ENCODE data around the gene SMC4.

Gene SMC4

DNA sequence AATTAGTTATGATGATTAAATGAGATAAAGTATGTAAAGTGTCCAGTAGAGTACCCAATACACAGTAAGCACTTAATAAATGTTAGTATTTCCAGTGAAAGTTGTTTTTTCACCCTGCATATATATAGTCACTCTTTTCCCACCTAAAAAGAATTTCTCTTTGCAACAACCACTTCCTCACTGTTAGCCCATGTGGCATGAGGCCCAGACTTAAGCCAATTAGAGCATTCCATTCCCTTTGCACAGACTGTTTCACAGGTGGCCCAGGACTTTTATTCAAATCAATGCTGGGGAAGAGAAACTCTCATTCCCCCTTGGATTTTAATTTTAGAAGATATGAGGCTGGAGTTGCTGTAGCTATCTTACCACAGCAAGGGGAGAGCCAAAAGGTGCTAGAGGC is 4.2 kb upstream of the SMC4 start:
- DNase-seq (ENCODE audit: low read depth), result no peak

DNA sequence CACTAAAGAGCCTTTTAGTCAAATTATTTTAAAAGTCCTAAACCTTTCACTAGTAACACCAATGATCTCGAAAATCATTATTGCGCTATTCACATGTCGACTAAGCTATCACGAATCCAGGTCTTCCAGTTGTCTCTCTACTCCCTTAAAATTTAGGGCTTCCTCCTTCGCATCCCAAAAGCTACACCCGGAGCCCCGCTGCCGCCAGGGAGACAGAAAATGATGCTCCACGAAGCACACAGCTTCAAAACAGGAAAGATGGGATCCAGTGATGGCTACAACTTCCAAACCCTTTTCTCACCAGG is 678 bp upstream of the SMC4 start:
- DNase-seq (ENCODE audit: low read depth), result no peak

DNA sequence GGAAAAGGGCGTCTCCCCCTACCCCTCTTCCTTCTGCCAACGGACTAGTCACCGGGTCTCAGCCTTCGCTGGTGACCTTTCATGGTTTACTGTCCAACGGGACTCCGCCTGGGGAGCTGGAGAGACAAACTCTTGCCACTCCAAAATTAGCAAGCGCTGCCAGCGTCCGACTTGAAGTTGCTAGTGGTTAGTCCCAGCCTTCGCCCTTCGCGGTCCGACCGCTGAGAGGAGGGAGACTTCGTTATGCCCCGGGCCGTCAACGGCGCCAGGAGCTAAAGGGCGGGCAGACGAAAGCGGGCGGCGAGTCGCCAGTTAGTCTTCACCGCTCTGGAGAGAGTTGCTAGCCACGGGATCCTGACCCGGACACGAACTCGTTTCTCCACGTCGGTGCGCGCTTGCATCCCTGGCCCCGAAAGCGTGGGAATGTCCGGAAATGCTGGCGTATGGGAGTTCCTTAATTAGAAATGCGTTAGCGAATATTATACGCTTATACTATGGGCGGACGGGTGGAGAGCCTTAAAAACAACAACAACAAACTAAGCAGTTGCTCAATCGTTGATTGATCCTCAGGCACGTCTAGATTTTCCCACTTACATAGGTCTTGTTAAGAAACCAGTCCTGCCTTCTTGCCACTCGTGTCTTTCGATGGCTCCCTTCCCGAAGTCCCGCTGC is 716 bp downstream of the SMC4 start:
- DNase-seq (ENCODE audit: low read depth), result peak; percentile 8

DNA sequence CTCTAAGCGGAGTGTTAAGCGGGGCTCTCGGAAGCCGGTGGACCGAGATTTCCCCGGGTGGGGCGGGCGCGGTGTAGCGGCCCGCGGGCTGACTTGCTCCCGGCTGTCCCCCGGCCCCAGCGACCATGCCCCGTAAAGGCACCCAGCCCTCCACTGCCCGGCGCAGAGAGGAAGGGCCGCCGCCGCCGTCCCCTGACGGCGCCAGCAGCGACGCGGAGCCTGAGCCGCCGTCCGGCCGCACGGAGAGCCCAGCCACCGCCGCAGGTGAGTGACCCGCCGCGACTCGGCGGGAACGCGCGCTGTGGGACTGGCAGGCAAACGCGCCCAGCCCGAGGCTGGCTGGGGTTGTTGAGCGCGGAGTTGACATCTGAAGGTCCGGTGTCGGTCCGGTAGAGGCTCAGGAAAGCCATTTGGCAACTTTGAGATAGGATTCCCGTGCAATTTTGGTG is 1.3 kb downstream of the SMC4 start:
- DNase-seq (ENCODE audit: low read depth), result no peak

DNA sequence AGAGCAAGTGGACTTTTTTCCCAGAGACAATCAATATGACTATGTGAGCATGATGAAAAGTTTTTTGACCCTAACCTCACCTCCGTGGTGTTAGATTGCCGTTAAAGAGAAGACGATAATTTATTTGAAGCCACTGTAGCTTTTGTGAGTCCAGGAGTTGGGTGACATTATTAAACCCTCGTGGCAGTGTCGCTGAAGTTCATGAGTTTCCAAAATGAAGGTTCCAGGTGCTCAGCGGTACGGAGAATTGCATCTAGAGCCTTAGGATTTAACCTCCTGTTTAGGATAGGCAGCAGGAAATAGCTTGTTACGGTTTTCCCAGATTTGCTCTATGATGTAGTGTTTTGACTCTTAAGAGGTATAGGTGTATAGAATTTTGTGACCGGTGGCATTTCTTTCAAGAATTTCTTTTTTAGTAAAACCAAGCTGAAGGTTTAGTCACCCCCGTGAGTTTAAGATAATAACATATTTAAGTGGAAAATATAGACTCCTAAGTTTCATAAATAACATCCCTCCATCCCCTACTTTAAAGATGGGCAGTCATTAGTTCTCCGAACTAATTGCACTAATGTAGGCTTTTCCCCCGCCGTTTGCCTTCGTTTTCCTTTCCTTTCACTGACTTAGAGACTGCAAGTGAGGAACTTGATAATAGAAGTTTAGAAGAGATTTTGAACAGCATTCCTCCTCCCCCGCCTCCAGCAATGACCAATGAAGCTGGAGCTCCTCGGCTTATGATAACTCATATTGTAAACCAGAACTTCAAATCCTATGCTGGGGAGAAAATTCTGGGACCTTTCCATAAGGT is 2.0 kb downstream of the SMC4 start:
- DNase-seq (ENCODE audit: low read depth), result no peak

DNA sequence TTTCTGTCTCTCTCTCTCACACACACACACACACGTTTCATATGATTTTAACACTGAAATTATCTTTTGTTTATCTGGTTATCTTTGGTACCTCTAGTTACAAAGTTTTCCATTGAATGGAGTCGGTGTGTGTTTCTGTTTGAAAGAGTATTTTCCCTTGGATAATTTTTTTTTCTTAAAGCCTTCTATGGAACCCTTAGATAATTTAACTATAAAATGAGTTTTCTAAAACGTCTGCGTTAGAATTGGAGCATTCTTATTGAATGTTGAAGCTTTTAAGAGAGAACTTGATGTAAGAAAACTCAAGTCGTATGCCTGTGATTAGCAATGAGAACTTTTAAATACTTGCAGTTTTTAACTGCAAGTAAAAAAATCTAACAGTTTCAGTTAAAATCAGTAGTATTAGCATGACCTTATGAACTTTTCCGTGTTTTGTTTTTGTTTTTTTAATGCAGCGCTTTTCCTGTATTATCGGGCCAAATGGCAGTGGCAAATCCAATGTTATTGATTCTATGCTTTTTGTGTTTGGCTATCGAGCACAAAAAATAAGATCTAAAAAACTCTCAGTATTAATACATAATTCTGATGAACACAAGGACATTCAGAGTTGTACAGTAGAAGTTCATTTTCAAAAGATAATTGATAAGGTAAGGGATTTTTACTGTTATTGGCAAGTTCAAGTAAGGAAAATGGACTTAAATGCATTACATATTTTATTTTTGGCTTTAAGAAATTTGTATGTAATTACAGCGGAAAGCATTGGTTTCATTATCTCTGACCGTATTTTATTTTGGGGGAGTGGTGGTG is 3.0 kb downstream of the SMC4 start:
- DNase-seq (ENCODE audit: low read depth), result no peak

DNA sequence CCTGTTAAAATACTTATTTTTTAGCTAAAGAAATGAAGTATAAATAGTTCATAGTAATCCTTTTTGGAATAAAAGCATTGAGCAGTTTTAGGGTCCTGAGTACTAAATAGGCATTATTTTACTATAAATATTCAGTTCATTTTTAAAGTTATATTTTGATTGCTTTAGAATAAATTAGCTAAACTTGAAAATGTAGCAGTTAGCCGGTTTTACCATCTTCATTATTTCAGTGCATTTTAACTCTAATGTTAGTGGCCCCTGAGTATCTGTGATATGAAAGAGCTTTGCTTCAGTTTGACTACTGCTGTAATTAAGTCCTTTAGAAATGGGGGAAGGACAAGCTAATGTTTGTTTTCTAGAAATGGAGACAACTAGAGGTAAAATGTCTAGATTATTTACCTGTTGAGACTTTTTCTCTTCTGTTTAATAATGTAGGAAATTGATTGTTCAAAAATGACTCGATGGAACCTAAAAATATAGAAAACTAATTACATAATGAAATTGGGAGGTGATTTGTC is 3.6 kb downstream of the SMC4 start:
- DNase-seq (ENCODE audit: low read depth), result no peak

DNA sequence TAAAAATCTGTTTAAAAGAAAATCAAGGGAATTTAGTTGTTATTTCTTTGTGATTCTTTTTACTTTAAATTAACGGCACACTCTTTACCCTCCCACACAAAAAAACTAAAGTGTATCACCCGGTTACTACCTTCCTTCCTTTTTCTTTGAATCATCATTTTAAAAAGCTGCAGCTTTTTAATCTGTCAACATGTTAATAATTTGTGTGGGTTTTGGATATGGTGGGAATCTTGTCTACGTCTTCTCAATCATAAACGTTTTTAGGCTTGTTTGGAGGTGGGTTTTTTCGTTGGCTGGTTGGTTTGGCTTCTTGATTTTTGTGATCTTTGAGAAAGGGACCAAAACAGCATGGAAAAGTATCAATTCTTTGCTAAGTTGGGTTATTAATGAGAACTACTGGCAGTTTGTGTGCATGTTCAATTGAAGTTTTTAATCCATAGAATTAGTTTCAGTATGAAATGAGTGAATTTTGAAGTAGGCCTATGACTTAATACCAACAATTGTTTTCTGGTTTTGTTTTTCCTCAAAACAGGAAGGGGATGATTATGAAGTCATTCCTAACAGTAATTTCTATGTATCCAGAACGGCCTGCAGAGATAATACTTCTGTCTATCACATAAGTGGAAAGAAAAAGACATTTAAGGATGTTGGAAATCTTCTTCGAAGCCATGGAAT is 4.5 kb downstream of the SMC4 start:
- DNase-seq (ENCODE audit: low read depth), result no peak

DNA sequence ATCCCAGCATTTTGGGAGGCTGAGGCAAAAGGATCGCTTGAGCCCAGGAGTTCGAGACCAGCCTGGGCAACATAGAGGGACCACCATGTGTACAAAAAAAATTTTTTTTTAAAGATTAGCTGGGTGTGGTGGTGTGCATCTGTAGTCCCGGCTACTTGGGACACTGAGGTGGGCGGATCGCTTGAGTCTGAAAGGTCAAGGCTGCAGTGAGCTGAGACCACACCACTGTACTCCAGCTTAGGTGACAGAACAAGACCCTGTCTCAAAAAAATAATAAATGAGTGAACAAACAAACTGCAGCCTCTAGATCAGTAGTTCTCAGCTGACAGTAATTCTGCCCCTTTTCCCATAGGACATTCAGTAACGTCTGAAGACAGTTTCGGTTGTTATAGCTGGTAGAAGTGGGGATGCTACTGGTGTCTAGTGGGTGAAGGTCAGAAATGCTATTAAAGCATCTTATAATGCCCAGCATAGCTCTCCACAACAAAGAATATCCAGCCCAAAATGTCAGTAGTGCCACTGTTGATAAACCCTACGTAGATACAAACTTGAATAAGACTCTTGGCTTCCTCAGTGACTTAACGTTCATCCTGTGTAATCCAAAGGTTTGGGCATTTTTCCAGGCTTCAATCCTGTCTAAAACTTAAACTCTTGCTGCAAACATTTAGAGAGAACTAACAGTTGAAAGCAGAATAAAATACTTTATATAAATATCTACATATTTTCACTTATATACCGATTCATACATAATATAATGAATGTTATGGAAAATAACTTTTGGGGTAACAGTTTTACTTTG is 10.6 kb downstream of the SMC4 start:
- DNase-seq (ENCODE audit: low read depth), result no peak

DNA sequence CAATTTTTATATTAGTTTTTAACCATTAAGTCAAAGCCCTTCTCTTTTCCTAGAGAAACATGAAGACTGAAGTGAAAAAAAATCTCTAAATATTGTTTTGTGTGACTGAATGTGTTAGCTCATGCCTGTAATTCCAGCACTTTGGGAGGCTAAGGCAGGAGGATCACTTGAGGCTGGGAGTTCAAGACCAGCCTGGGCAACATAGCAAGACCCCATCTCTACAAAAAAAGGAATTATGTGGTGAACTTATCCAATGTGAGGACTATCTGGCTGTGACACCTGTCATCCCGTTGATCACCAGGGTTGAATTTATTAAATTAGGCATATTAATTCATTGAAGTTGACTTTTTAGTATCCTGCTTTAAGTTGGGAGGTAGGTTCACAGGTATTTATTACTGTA is 13.0 kb downstream of the SMC4 start:
- no peak for DNase-seq (ENCODE audit: low read depth)

DNA sequence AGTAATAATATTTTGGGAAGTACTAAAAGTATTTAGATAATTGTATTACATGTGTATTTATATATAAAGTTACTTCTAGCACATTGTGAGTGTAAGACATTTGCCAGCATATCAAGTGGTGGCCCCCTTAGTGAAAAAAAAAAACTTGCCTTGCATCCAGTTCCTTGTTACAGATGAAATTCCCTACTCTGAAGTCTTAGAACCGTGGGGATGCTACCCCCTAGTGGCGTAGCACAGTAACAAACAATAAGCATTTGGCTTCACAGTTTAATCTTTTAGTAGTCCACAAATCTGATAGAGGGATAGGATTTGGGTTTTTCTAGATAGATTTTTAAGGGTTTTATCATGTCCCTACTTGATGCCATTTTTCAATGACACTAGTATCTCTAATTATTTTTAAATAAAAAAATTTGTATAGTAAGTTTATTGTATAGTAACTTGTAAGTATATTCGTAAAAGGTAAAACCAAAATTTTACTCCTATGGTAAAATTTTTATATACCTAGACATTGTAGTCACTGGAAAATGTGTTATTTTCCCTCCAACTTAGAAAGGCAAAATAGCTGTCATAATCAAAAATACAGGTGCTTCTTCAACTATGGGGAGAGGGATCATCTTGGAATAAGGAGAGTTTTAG is 14.3 kb downstream of the SMC4 start:
- DNase-seq (ENCODE audit: low read depth), result peak; percentile 27

DNA sequence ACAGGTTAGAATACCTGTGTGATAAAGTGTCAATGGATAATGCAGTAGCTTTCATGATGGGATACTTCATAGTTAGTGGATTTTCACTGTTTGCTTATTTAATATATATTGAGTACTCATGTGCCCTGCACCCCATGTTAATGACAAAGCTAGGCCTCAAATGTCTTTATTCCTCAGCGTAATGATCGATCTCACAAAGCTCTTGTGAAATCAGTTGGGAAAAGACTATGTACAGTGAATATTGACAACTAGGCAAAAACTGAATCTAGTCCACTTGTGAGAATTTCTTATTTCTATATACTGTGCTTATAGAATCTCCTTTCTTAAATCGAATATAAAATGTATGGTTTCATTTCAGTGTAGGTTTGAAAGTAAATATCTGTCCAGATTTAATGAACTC is 17.9 kb downstream of the SMC4 start:
- DNase-seq (ENCODE audit: low read depth), result no peak

DNA sequence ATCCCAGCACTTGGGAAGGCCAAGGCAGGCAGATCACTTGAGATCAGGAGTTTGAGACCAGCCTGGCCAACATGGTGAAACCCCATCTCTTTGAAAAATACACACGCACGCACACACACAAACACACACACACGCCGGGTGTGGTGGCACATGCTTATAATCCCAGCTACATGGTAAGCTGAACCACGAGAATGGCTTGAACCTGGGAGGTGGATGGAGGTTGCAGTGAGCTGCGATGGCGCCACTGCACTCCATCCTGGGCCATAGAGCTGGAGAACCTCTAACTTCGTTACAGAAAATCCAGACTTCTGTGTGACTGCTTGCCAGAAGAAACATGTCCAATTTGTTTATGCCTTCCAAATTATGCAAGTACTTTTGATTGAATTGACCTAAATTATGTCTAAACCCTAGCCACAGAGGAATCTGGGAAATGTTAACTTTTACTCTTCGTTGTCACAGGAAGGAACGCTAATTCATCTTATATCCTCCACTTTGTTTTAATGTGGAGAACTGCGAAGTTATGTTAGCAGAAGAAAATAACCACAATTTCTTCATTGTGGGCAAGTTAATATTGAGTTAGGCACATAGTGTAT is 28.5 kb downstream of the SMC4 start:
- no peak for DNase-seq (ENCODE audit: low read depth)

DNA sequence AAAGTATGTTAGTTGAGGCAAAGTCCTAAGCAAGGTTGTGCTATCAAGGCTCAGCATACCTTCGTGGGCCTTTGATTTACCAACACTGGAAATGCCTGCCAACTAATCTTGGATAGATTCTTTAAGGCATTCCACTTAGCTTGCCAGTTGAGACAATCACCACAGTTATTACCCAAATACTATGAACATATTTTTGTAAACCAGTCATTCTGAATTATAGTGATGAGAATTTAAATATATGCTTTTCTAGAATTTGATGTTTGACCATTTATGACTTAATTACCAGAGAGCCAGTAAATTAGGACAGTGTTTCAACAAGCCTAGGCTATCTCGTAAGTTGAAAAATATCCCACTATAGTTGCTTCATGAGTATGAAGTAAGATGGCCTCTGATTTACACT is 34.6 kb downstream of the SMC4 start:
- DNase-seq (ENCODE audit: low read depth), result no peak

DNA sequence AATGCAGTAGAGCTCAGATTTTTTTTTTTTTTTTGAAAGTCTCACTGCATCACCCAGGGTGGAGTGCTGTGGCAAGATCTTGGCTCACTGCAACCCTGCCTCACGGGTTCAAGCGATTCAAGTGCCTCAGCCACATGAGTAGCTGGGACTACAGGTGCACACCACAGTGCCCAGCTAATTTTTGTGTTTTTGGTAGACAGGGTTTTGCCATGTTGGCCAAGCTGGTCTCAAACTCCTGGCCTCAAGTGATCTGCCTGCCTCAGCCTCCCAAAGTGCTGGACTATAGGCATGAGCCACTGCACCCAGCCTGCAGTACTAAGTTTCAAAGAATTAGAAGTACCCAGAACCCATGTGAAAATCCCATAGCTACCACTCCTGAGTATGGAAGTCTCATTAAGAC is 35.6 kb downstream of the SMC4 start:
- no peak for DNase-seq (ENCODE audit: low read depth)

DNA sequence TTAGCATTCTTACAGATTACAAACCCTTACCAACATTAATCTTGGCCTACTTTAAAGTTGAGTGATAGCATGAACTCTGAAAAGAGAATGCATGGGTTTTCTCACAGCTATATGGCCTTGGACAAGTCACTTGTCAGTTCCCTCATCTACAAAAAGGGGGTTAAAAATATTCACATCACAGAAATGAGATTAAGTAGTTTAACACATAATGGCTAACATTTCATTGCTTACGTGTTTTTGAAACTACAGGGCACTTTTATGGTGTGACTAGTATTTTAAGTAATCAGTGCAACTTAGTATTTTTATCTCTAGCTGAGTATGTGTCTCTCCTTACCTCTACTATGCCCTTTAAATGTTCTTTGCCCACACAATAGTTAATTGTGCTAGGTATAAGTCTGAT is 36.3 kb downstream of the SMC4 start:
- DNase-seq (ENCODE audit: low read depth), result no peak

DNA sequence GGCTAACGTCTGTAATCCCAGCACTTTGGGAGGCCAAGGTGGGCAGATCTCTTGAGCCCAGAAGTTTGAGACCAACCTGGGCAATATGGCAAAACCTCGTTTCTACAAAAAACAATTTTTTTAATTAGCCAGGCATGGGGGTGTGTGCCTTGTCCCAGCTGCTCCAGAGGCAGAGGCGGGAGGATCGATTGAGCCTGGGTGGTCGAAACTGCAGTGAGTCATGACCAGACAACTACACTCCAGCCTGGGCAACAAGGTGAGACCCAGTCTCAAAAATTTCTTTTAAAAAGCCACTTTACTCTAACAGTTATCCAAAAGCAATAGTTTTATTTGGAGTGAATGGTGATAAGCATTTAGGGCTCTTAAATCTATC is 37.6 kb downstream of the SMC4 start:
- no peak for DNase-seq (ENCODE audit: low read depth)

DNA sequence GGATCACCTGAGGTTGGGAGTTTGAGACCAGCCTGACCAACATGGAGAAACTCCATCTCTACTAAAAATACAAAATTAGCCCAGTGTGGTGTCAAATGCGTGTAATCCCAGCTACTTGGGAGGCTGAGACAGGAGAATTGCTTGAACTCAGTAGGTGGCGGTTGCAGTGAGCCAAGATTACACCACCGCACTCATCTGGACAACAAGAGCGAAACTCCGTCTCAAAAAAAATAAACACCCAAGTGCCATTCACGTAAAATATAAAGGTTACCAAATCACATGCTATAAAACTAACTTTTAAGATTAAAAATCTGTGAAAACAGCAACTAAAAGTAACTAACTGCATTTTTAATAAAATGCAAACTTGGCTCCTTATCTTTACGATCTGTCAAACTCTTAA is 41.2 kb downstream of the SMC4 start:
- DNase-seq (ENCODE audit: low read depth), result no peak

DNA sequence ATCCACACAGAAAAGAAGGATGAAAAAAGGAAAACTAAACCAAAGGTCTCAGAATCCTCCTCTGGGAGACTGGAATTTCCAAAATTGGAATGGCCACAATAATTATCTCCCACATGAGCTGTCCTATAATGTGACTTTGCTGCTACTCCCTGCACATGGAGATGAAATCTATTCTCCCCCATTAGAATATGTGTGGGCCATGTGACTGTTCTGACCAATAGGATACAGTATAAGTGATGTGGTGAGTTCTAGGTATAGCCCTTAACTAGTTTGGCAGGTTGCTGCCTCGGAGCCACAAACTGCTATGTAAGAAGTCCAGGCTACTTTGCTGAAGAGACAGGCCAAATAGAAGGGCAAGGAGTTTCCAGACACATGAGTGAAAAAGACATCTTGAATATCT is 45.0 kb downstream of the SMC4 start:
- no peak for DNase-seq (ENCODE audit: low read depth)

DNA sequence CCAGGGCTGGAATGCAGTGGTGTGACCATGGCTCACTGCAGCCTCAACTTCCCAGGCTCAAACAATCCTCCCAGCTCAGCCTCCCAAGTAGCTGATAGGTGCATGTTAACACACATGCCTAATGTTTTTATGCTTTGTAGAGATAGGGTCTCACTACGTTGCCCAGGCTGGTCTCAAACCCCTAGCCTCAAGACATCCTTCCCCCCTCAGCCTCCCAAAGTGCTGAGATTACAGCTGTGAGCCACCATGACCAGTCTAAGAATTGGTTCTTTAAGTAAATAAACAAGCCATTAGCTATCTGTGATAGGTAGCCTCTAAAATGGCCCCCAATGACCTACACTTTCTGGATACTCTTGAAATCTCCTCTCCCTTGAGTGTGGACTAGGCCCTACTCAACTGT is 46.4 kb downstream of the SMC4 start:
- no peak for DNase-seq (ENCODE audit: low read depth)

Data from T-helper 22 cell (primary cell).